RWPE2 (cell line): ENCODE data around the gene MATCAP1.
A peak's percentile ranks its signal among the peaks of the same experiment; 100 is the strongest.

ENCODE experiments used
- ATAC-seq: fragments of 200-7000 bp; cut with Tn5 transposase; 3 replicates; pipeline ENCODE4 v1.9.1; 2021; ENCODE audit warnings: low read depth
- DNase-seq: peaks from one replicate; pipeline ENCODE4 v3.0.0-alpha.2; 2020; ENCODE audit warnings: low spot score
- H3K27ac ChIP-seq: fragments of 450-650 bp; 2 replicates; pipeline ENCODE4 v1.5.1; 2017; ENCODE audit warnings: mild to moderate bottlenecking; ENCODE audit not compliant: poor library complexity, severe bottlenecking
- H3K27me3 ChIP-seq: fragments of 250-450 bp; sonication (Bioruptor Pico); 2 replicates; pipeline ENCODE4 v1.5.1; 2021; ENCODE audit warnings: mild to moderate bottlenecking, moderate library complexity; ENCODE audit not compliant: insufficient read depth, poor library complexity, severe bottlenecking
- H3K36me3 ChIP-seq: fragments of 250-450 bp; sonication (Bioruptor Pico); 2 replicates; pipeline ENCODE4 v1.5.1; 2020; ENCODE audit warnings: low read depth, mild to moderate bottlenecking, moderate library complexity
- H3K4me1 ChIP-seq: fragments of 250-450 bp; sonication (Bioruptor Pico); 2 replicates; pipeline ENCODE4 v1.5.1; 2021; ENCODE audit warnings: mild to moderate bottlenecking, moderate library complexity; ENCODE audit not compliant: insufficient read depth, poor library complexity, severe bottlenecking
- H3K4me3 ChIP-seq: fragments of 250-450 bp; sonication (Bioruptor Pico); 2 replicates; pipeline ENCODE4 v1.5.1; 2021; ENCODE audit warnings: mild to moderate bottlenecking, moderate library complexity; ENCODE audit not compliant: severe bottlenecking
- H3K9me3 ChIP-seq: fragments of 250-450 bp; sonication (Bioruptor Pico); 2 replicates; pipeline ENCODE4 v1.5.1; 2021; ENCODE audit warnings: mild to moderate bottlenecking, moderate library complexity; ENCODE audit not compliant: severe bottlenecking
- CTCF ChIP-seq: fragments of 450-650 bp; IDR thresholded peaks from one replicate; pipeline ENCODE4 v1.5.1; 2017; ENCODE audit warnings: mild to moderate bottlenecking, moderate library complexity; ENCODE audit not compliant: poor library complexity, severe bottlenecking

MATCAP1 gene

DNA sequence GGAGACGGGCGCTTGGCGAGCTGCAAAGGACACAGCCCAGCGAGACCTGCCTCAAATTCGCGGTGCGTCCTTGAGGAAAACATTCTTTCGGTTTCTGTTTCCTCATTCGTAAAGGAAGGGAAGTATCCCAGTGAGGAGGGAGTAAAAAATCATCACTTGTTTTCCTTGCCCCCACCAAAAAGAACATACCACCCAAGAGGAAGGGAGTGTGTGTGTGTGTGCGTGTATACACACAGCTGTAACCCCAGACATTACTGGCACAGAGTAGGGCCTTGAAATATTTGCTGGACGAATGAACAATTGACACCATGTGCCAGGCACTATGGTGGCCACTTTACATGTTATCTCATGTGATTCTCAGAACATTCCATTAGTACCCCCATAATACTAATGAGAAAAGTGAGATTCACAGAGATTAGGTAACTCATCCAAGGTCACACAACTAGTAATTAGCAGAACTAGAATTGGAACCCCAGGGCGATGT is 1.9 kb upstream of the MATCAP1 start:
- ATAC-seq (no peak), DNase-seq (no peak)
- H3K27ac ChIP-seq, result no peak overlapping the region
- H3K9me3 ChIP-seq, result no peaks in the 10 kb centered on the region
- TF ChIP-seq CTCF, result peak; percentile 73
- H3K4me1 ChIP-seq, result peaks cover 5% of the 10 kb centered on the region
- H3K36me3 ChIP-seq, result no peaks in the 10 kb centered on the region
- H3K27me3 ChIP-seq, result no peaks in the 10 kb centered on the region
- no peak overlapping the region for H3K4me3 ChIP-seq

DNA sequence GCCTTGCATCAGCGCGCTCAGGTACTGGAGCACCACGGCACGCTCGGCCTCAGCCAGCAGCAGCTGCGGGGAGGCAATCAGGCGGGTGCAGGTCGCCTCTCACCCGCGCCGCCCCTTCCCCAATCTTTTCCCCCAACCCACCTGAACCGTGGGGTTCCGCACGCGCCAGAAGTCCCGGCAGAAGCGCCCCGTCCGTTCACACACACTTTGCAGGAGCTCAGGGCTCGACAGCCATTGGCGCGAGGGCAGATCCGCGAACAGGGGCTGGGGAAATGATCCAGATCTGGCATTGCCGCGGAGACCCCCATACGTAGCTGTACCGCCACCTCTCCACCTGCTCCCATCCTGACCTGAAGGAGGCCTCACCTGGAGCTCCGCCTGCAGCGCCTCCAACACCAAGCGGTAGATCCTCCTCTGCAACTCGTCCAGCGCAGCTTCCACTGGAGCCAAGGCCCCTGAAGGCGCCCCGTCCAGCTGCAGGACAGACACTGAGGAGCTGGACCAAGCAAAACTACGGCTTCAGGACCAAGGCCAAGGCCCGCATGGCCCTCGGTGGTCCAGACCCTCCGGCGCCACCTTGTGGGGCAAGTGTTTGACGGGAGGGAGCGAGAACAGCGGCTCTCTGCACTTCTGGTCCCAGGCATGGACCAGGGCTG is 1.4 kb upstream of the MATCAP1 start:
- no peaks in the 10 kb centered on the region for H3K27me3 ChIP-seq
- peak; percentile 51 for ATAC-seq
- no peaks in the 10 kb centered on the region for H3K36me3 ChIP-seq
- peak; percentile 91 for DNase-seq
- H3K4me1 ChIP-seq, result peaks cover 5% of the 10 kb centered on the region
- no peak overlapping the region for H3K27ac ChIP-seq
- TF ChIP-seq CTCF, result peak; percentile 89
- H3K4me3 ChIP-seq, result no peak overlapping the region
- H3K9me3 ChIP-seq, result no peaks in the 10 kb centered on the region

- ATAC-seq, result peak; percentile 14
- H3K27me3 ChIP-seq, result no peaks in the 10 kb centered on the region
- H3K4me3 ChIP-seq, result peak overlapping the region; percentile 89
- no peak for DNase-seq
- no peaks in the 10 kb centered on the region for H3K9me3 ChIP-seq
- H3K36me3 ChIP-seq, result no peaks in the 10 kb centered on the region
- H3K27ac ChIP-seq, result peak overlapping the region; percentile 66
- no peak for TF ChIP-seq CTCF
- peaks cover 5% of the 10 kb centered on the region for H3K4me1 ChIP-seq
Observed at GRCh38 chr16:67184453-67184994, 761 bp upstream of the MATCAP1 start.

GRCh38 chr16:67183284-67183626 is 508 bp downstream of the MATCAP1 start:
- H3K9me3 ChIP-seq, result no peaks in the 10 kb centered on the region
- peak overlapping the region; percentile 66 for H3K27ac ChIP-seq
- H3K27me3 ChIP-seq, result no peaks in the 10 kb centered on the region
- H3K36me3 ChIP-seq, result no peaks in the 10 kb centered on the region
- H3K4me3 ChIP-seq, result peak overlapping the region; percentile 89
- DNase-seq, result no peak
- H3K4me1 ChIP-seq, result peaks cover 5% of the 10 kb centered on the region
- no peak for ATAC-seq
- no peak for TF ChIP-seq CTCF

GRCh38 chr16:67182288-67182687 is 1.5 kb downstream of the MATCAP1 start:
- H3K4me1 ChIP-seq, result peaks cover 5% of the 10 kb centered on the region
- no peak for DNase-seq
- no peak for TF ChIP-seq CTCF
- no peaks in the 10 kb centered on the region for H3K36me3 ChIP-seq
- peak overlapping the region; percentile 66 for H3K27ac ChIP-seq
- H3K9me3 ChIP-seq, result no peaks in the 10 kb centered on the region
- ATAC-seq, result no peak
- no peak overlapping the region for H3K4me3 ChIP-seq
- no peaks in the 10 kb centered on the region for H3K27me3 ChIP-seq
